K562 (cell line): ENCODE results near the gene METAP1. TPM values are rescaled to one million over a fixed set of nuclear protein-coding genes. Genes with fewer than 3 reads are reported as not detected.

ENCODE experiments used
- AFF1 ChIP-seq, 2 experiments: fragments of 450-650 bp; IDR thresholded peaks; 2 replicates each; pipeline ENCODE4 v1.6.1; 2018; ENCODE audit warnings: mild to moderate bottlenecking in 2 of 2, low read depth in 1 of 2; ENCODE audit not compliant: partially characterized antibody in 2 of 2
- ATF4 ChIP-seq: fragments of 450-650 bp; formaldehyde crosslinking; IDR thresholded peaks from 2 replicates; pipeline ENCODE4 v1.4.0; 2022; ENCODE audit warnings: mild to moderate bottlenecking, moderate library complexity
- CXXC5 ChIP-seq: fragments of 250-450 bp; sonication (Bioruptor Pico); IDR thresholded peaks from 2 replicates; pipeline ENCODE4 v1.8.0; 2022; ENCODE audit warnings: inconsistent platforms, mild to moderate bottlenecking, moderate library complexity
- EWSR1 ChIP-seq: fragments of 450-650 bp; IDR thresholded peaks from 2 replicates; pipeline ENCODE4 v1.6.1; 2018; ENCODE audit warnings: borderline replicate concordance, mild to moderate bottlenecking, low read depth, moderate library complexity; ENCODE audit not compliant: partially characterized antibody
- MCM3 ChIP-seq: fragments of 450-650 bp; IDR thresholded peaks from 2 replicates; pipeline ENCODE4 v1.6.1; 2016
- NFXL1 ChIP-seq: fragments of 450-650 bp; formaldehyde crosslinking; IDR thresholded peaks from 2 replicates; pipeline ENCODE4 v1.4.0; 2021; ENCODE audit warnings: mild to moderate bottlenecking
- POLR2G ChIP-seq: fragments of 200-400 bp; formaldehyde crosslinking; IDR thresholded peaks from 2 replicates; pipeline ENCODE4 v1.6.1; 2017; ENCODE audit warnings: low read depth, mild to moderate bottlenecking, antibody characterized with exemption, low read length, moderate library complexity
- SNAPC5 ChIP-seq: fragments of 250-450 bp; sonication (Bioruptor Pico); IDR thresholded peaks from 2 replicates; pipeline ENCODE4 v1.8.0; 2021; ENCODE audit warnings: moderate library complexity, mild to moderate bottlenecking, inconsistent platforms
- SRF ChIP-seq, 2 experiments: fragments of 250-450, 450-650 bp in 1 of 2; sonication (Bioruptor Pico) in 1 of 2; sonication (generic) in 1 of 2; formaldehyde crosslinking; IDR thresholded peaks; 2 replicates each; pipeline versions ENCODE4 v1.5.0 to v1.5.1; 2020 to 2022; ENCODE audit warnings: mild to moderate bottlenecking in 1 of 2, missing genetic modification reagents in 1 of 2
- ZSCAN29 ChIP-seq: fragments of 450-650 bp; IDR thresholded peaks from 2 replicates; pipeline ENCODE4 v1.6.1; 2017
- polyA plus RNA-seq, 8 experiments: library from polyadenylated mRNA; depleted of rRNA in 4 of 8; stranded (reverse) in 5 of 8; unstranded in 3 of 8; fragments of >200 nt; fragmentation: Nextera tagmentation in 2 of 8; fragmentation: Illumina TruSeq in 1 of 8; extraction: Ambion mirVana in 2 of 8; extraction: Trizol in 1 of 8; gene quantifications; 2 replicates each; pipeline versions ENCODE4 v1.2.1 to v1.2.3, GENCODE V29; 2011 to 2014; ENCODE audit warnings: inconsistent platforms in 1 of 8, missing spikeins in 1 of 8
- total RNA-seq, 7 experiments: library from RNA; depleted of rRNA in 6 of 7; stranded (reverse); fragments of >200 nt in 6 of 7; fragmentation: Illumina TruSeq in 2 of 7; extraction: Trizol in 2 of 7; gene quantifications; 2 replicates each; pipeline versions ENCODE4 v1.2.1 to v1.2.3, GENCODE V29; 2011 to 2021; ENCODE audit warnings: low replicate concordance in 1 of 7
- TF ChIP-seq, protein P1 (sequence below), 2 experiments: fragments of 450-650 bp in 1 of 2; sonication (generic) in 1 of 2; formaldehyde crosslinking in 1 of 2; IDR thresholded peaks; 2 replicates each; pipeline versions ENCODE4 v1.7.1 to v1.9.0; 2016 to 2022; ENCODE audit warnings: inconsistent platforms in 1 of 2, mild to moderate bottlenecking in 1 of 2, missing genetic modification reagents in 1 of 2

METAP1 gene
- total and polyA plus RNA-seq, 9 of the 15 experiments (the other 6 are each of a cell fraction or from before 2014, with no cell fraction given) = 31.4 to 77.6 (median 59.5) TPM

GRCh38 chr4:99088481-99089365 is 93.2 kb downstream of the METAP1 start, which contains the start of gene ADH5 (continued):
- TF ChIP-seq, protein P1, sequence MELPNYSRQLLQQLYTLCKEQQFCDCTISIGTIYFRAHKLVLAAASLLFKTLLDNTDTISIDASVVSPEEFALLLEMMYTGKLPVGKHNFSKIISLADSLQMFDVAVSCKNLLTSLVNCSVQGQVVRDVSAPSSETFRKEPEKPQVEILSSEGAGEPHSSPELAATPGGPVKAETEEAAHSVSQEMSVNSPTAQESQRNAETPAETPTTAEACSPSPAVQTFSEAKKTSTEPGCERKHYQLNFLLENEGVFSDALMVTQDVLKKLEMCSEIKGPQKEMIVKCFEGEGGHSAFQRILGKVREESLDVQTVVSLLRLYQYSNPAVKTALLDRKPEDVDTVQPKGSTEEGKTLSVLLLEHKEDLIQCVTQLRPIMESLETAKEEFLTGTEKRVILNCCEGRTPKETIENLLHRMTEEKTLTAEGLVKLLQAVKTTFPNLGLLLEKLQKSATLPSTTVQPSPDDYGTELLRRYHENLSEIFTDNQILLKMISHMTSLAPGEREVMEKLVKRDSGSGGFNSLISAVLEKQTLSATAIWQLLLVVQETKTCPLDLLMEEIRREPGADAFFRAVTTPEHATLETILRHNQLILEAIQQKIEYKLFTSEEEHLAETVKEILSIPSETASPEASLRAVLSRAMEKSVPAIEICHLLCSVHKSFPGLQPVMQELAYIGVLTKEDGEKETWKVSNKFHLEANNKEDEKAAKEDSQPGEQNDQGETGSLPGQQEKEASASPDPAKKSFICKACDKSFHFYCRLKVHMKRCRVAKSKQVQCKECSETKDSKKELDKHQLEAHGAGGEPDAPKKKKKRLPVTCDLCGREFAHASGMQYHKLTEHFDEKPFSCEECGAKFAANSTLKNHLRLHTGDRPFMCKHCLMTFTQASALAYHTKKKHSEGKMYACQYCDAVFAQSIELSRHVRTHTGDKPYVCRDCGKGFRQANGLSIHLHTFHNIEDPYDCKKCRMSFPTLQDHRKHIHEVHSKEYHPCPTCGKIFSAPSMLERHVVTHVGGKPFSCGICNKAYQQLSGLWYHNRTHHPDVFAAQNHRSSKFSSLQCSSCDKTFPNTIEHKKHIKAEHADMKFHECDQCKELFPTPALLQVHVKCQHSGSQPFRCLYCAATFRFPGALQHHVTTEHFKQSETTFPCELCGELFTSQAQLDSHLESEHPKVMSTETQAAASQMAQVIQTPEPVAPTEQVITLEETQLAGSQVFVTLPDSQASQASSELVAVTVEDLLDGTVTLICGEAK (IDR thresholded peaks at IDR 0.05) = peak; percentile 70
- TF ChIP-seq, protein P1 (CRISPR knock-in tag; IDR thresholded peaks at IDR 0.05) = no peak
- TF ChIP-seq ZSCAN29 = 0 out of 2 replicates have a peak, but pooled peaks have one; percentile 32
- no peak for TF ChIP-seq SNAPC5 (CRISPR knock-in tag)
- no peak for TF ChIP-seq SRF (CRISPR knock-in tag; IDR thresholded peaks at IDR 0.05)
- no peak for TF ChIP-seq MCM3
- peak; percentile 82 for TF ChIP-seq CXXC5 (CRISPR knock-in tag)
- TF ChIP-seq NFXL1 = no peak
- no peak for TF ChIP-seq AFF1 (IDR thresholded peaks at IDR 0.05; ENCODE audit: low read depth in 1 of 2, partially characterized antibody in 2 of 2)
- no peak for TF ChIP-seq EWSR1
- no peak for TF ChIP-seq ATF4 (CRISPR knock-in tag)
- peak; percentile 89 for TF ChIP-seq POLR2G
